Stimulated activated CD8-positive, alpha-beta memory T cell treated with anti-CD3 and anti-CD28 coated beads, Interleukin-4, amount 100 ng/mL, for 48 hours (primary cell): ENCODE results near the gene MFSD2B.
A peak's percentile ranks its signal among the peaks of the same experiment; 100 is the strongest.
"Not testable (repeated sequence)": the region's sequence is repeated elsewhere in the genome, so short reads cannot be mapped to it uniquely, and the experiment has no call there.

Experiments
- DNase-seq: peaks from one replicate; pipeline ENCODE4 v3.0.0-alpha.2; 2020

The MFSD2B gene

DNA sequence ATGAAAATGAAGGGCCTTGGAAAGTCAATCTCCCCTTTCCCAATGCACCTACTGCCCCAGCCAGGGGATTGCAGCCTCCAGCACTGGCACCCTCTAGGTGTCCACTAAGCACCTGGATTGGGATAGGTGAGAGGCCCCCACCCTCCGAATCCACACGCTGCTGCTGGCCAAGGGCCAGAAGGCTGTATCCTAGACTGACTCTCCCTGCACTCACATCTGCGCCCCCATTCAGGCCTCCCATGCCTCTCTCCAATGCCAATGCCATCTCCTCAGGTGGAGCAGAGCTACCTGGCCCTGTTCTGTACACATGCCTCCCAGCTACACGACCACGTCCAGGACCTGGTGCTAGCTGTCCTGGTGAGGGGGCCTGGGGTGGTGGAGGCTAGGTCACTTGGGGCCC is 9.8 kb downstream of the MFSD2B start:
- DNase-seq, result no peak

DNA sequence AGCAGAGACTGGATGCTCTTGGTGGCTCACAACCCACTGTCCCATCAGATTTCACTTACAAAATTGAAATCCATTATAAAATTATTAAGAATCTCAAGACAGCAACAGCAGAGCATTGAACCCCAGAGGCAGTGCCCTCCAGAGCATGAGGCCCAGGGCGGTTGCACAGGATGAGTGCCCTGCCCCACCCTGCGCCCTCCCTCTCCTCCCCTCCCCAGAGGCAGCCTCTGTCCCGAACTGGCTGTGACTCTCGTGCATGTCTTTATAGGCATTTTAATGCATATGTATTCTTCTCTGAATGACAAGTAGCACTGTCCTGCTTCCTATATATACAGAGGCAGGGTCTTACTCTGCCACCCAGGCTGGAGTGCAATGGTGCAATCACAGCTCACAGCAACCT is 10.4 kb downstream of the MFSD2B start:
- DNase-seq, result no peak

DNA sequence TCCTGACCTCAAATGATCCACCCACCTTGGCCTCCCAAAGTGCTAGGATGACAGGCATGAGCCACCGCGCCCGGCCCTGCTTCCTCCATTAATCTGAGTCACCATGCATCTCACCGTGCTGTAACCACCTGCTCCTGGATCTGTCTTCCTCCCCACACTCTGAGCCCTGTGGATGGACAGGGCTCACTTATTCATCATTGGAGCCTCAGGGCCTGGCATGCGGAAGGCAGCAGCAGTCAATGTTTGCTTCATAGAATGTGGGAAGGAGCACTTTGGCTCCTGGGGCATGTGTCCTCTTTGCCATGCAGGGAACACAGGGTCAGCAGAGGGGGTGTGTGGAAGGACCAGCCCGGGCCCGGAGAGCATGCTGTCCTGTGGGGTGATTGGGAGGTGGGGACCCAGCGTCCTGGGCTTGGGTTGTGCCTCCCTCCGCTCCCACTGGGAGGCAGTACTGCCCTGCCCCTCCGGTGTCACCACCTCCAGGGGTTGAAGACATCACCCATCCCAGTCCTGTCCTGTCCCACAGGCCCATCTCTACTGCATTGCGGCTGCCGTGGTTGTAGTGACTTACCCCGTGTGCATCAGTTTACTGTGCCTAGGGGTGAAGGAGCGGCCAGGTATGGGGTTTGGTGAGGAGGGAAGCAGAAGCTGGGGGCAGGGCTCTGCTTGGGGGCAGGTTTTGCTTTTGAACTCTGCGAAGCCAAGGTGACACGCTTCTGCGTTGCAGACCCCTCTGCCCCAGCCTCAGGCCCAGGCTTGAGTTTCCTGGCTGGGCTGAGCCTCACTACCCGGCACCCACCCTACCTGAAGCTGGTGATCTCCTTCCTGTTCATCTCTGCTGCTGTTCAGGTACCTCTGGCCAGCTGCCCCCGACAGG is 11.5 kb downstream of the MFSD2B start:
- peak; percentile 53 for DNase-seq

DNA sequence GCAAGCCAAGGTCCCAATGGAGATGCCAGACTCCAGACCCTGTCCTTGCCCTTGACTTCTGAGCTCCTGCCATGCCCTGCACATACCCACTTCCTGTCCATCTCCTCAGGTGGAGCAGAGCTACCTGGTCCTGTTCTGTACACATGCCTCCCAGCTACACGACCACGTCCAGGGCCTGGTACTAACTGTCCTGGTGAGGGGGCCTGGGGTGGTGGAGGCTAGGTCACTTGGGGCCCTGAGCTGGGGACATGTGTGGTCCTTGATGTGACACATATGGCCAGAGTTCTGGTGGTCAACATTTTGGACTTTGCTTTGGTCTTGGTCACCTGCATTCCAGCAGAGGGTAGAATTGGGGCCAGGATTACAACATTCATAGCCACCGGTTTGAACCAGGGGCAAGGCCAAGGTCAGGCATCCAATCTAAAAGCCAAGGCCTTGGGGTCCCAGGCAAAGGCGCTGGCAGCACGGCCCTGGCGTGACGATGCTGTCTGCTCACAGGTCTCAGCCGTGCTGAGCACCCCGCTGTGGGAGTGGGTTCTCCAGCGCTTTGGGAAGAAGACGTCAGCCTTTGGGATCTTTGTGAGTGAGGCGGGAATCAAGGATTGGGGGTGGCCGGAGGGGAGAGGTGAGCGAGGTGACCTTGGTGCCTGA is 12.6 kb downstream of the MFSD2B start:
- no peak for DNase-seq

DNA sequence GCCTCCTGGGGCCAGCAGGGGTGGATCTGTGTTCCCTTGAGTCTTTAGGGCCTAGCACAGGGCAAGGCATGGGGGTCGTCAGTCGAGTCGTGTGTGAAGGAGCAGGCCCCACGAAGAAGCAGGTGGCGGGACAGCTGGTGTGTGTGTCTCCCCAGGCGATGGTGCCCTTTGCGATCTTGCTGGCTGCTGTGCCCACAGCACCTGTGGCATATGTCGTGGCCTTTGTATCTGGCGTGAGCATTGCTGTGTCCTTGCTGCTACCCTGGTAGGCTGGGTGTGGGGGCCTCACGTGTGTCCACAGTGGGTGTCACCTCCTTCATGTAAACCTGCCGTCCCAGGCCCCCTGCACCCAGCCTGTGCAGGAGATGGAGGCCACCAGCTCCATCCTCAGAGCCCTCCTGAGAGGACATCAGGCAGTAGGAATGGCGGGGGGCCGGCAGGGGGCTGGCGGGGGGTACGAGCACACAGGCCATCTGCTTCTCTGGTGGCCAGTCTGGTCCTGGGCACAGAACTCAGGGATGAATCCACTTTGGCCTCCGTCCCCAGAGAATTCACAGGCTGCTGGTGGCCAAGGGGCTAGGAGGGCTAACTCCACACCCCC is 13.2 kb downstream of the MFSD2B start:
- DNase-seq, result no peak

DNA sequence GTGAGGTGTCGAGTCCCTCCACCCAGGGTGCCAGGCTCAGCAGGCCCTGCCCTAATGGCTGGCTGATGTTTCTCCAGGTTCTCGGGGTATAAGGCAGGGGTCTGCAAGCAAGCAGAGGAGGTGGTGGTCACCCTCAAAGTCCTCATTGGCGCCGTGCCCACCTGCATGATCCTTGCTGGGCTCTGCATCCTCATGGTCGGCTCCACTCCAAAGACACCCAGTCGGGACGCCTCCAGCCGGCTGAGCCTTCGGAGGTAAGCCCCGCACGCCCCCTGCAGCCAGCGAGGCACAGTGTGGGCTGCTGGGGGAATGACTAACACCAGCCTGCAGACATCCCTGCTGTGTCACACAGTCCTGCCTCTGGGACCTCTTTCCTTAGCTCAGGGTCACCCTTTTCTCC is 14.1 kb downstream of the MFSD2B start:
- DNase-seq, result no peak

DNA sequence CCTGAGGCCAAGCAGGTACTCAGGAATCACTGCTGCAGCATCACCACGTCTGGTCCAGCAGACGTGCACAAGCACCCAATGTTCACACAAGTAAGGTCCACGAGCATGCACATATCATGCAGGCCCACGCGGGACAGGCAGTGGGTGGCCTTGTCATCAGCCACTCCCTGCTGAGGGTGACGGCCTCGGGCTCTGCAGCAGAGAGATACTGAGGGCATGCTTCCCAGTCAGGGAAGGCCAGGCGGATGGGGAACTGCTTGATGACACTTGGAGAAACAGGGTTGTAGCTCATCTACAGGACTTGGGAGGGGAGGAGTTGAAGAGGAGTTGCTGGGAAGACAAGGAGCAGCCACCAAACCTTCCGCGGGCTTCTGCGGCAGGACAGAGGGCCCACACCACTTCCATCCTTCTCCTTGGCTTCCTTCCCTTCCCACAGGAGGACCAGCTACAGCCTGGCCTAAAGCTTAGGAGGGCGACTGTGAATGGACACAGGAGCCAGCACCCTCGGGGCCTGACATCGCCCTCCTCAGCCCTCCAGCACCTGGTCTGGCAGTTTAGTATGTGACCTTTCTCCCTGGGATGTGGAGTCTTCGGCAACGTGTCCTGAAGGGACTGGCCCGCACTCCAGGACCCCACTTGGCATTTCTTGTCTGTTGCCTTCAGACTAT is 15.2 kb downstream of the MFSD2B start:
- DNase-seq, result no peak

DNA sequence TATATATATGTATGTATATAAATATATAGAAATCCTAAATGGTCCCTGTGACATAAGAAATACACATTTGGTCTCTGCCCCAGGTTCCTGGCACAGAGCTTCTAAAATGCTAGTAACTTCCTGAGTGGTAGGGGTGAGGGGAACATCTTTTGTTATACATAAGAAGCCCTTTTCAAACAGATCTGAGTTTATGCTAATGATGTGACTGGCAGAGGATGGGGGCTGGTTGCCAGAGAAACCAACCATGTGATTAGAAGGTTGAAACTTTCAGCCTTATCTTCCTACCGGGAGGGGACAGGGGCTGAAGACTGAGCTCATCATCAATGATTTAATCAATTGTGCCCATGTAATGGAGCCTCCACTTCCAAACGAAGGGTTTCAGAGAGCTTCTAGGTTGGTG is 16.3 kb downstream of the MFSD2B start:
- DNase-seq, result no peak

DNA sequence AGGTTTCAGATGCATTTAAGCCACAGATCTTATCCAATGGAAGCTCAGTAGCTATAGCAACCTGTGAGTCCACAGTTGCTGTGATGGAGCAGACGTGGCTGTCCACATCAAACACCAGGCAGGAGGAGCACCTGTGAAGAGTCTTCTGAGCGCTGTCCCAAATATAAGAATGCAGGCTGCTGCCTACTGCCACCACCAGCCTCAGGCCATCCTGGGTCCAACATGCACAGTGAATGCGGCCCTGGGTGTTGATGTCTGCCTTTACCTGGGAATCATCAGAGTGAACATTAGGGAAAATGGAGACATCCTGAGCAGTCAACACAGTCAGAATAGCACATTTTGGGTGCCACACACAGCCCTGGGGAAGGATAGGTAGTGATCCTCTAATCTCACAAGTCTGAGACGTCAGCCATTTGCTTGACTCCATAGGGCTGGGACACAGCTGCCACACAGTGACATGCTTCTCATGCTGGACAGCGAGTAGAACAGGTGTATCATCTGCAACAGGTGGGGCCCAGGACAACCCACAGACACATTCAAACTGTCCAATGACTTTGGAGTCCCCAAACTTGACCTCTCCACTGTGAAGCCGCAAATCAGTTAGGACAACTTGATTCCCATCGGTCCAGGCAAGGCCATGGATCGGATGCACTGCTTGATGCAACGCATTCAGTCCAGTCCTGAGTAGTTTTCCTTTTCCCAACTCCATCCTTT is 29.1 kb downstream of the MFSD2B start:
- no peak for DNase-seq

DNA sequence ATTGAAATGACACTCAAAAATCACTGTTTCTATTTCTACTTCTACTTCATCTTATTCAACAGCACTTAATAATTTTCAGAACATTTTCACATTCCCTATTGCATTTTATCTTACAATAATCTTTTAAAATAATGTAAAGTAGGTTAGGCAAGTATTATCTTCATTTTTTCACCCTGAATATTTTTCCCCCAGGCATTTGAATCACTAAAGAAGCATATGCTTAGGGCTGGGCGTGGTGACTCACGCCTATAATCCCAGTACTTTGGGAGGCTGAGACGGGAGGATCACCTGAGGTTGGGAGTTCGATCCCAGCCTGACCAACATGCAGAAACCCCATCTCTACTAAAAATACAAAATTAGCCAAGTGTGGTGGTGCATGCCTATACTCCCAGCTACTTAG is 30.6 kb downstream of the MFSD2B start:
- DNase-seq, result no peak

DNA sequence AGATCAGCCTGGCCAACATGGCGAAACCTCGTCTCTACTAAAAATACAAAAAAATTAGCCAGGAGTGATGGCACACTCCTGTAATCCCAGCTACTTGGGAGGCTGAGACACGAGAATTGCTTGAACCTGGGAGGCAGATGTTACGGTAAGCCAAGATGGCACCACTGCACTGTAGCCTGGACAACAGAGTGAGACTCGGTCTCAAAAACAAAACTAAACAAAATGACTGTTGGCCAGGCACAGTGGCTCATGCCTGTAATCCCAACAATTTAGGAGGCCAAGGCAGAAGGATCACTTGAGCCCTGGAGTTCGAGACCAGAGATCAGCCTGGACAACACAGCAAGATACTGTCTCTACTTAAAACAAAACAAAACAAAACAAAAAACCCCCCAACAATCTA is 33.2 kb downstream of the MFSD2B start:
- DNase-seq, result not testable (repeated sequence)

DNA sequence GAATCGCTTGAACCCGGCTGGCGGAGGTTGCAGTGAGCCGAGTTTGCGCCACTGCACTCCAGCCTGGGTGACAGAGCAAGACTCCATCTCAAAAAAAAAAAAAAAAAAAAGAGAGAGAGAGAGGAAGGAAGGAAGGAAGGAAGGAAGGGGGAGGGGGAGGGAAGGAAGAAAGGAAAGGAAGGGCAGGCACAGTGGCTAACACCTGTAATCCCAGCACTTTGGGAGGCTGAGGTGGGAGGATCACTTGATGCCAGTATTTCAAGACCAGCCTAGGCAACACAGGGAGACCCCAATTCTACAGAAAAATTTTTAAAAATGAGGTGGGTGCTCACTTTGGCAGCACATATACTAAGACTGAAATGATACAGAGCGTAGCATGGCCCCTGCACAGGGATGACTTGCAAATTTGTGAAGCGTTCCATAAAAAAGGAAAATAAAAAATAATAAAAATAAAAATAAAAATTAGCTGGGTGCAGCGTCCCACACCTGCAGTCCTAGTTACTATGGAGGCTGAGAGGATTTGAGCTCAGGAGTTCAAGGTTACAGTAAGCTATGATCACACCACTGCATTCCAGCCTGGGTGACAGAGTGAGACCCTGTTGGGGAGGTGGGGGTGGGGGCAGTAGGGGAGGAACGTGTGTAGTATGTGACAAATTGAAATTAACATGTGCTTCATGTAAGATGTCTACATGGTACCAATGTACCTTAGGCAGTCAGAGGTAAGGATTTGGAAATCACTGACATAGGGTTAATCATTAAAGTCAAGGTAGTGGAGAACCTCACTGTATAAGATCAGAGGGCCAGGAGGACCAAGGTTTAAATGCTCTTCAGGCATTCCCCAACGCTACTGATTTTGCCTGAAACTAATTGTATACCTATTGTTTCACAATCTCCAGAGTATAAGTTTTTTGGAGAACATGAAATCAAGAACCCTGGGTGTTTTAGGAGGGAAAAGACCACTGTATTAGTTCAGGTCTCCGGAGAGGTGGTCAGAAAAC is 35.9 kb downstream of the MFSD2B start:
- DNase-seq, result no peak

DNA sequence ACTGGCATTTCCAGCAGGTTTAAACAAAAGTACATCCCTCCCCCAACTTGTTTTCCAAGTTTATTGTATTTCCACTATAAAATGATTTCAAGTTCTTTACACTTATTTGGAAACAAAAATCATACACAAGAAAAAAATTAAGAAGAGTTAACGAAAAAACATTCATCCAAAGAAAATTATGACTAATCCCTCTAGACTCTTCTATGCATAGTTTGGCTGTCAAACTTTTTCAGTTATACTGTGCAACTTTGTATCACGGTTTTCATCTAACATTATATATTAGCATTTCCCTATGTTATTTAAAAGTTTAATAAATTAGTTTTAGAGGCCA is 36.7 kb downstream of the MFSD2B start:
- no peak for DNase-seq

DNA sequence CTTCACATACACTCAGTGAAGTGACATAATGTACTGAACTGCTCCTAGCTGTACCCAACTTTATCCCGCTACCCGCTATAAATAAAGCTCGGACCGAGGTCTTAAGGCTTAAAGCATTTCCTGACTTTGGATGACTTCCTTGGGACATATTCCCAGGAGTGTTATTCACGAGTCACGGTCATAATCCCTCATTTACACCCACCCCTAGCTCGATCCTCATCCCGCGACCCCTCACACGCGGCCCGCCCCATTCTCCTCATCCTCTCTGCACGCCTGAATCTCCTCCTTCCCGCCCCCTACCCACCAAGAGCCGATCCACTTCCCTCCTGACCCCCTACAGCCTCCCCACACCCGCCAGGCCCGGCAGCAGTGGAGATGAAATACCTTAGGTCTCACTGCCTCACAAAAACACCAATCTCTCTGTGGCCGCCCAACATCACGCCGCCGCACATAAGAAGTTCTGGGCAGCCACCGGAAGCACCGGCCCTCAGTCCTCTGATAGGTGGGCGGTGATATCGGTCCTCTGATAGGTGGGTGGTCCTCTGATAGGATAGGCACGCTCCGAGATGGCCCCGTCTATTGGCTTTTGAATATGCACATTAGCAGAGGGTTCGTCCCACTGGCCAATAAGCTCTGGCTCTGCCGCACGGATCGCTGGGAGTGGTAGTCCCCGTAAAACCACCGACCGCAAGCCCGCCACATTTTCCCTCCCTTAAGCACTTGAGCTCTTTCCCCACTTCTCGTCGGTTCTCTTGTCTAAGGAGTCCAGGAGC is 37.2 kb downstream of the MFSD2B start, which contains the start of gene WDCP:
Gene WDCP, minus strand, starts transcription at position 462 of the 773 bp plus-strand sequence. CDS start 7,897 bp downstream, outside the sequence.
- DNase-seq, result peak; percentile 95

DNA sequence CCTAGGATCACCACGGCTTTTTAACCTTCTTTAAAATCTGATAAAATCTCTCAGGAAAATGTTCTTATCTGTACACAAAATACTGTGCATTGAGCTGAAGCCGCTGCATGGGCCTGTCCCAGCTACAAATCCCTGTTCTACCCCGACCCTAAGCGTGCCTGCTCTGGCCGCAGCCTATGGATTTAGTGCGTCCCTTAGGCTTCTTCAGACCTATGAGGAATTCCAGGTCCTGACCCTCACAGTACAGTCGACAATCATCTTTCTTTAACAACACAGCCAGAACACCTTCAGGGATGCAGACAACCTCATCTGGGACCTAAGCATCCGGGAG is 37.8 kb downstream of the MFSD2B start:
- no peak for DNase-seq

DNA sequence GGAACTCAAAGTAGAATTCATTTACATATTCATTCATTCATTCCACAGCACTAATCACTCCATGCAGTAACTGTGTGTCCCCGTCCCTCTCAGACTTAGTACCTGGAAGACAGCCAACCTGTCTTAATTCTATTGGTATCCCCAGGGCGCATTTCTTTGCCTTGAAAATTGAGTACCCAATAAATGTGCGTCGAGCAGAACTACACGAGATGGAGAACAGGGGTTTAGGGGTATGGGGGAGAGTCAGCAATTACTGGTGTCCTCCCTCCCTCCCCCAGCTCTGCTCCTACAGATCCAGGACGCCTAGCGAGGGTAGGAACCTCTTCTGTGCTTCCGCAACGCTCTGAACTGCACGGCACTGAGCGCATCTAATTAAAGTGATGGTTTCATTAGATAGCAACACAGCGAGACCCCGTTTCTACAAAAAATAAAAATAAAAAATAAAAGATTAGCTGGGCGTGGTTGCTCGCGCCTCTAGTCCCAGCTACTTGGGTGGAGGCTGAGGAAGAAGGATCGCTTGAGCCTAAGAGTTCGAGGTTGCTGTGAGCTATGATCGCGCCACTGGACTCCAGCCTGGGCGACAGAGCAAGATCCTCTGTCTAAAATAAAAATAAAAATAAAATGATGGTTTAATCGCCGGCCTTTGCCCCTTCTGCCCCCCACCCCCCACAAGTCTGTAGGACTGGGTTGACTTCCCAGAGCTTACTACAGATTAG is 39.0 kb downstream of the MFSD2B start:
- no peak for DNase-seq

DNA sequence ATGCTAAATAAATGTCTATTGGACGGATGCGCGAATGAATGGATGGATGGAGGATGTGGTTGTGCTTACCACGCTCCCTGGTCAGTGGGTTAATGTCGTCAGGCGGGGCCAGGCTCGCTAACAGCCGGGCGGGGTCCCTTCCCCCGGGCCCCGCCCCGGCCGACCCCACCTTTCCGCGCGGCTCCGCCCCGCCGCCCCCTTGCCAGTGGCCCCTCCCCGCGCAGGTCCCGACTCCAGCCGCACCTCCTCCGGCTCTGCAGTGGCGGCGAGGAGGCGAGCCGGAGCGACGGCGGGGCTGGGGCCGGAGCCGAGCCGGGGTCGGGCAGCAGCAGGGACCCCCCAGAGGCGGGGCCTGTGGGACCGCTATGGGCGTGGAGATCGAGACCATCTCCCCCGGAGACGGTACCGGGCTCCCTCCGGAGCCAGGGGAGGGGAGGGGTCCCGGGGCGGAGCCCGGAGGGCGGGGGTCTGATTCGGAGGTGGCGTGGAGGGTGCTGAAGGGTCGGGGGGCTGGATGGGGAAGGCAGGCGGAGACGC is 39.7 kb downstream of the MFSD2B start, which contains the start of gene FKBP1B:
Gene FKBP1B, plus strand, starts transcription at position 257 of the 537 bp plus-strand sequence. Its CDS starts 109 bp downstream, at position 366.
- DNase-seq, result peak; percentile 80

DNA sequence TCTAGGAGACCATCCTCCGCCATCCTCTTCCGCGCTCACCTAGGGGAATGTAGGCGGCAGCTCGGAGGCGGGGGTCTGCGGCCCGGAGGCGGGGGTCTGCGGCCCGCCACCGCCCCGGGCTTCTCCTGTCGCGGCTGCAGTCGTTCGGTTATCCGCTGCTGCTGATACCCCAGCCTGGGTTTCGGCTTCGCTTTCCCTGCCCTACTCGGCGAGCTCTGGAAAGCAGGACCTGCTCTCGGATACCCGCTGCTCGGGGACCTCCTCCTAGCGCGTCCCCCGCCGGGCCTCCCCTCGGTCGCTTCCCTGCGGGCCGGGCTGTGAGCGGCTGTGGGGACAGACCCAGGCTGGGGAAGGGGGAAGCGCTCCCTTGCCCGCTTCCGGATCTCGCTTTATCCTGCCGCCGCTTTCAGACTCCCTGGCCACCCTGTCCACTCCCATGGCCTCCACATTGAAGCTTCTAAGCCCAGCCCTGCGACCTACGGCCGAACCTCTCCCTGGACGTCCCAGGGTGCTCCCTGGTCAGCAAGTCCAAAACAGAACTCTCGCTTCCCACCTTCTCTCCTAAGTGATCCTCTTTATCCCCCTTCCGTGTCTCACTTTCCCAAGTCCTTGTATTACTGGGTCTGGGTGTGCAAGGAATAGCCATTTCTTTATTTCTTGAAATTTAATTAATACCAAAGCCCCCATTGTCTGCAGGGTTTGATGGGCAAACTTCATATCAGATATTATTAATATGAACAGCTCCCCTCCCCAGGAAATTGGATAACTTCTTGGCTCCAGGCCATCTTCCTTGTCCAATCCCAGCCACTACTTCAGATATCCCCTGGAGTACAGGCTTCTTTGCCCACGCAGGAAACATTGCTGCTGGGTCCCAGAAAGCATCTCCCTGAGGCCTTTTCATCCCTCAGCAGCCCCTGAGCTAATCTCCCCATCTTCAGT is 40.4 kb downstream of the MFSD2B start:
- DNase-seq, result peak; percentile 39

DNA sequence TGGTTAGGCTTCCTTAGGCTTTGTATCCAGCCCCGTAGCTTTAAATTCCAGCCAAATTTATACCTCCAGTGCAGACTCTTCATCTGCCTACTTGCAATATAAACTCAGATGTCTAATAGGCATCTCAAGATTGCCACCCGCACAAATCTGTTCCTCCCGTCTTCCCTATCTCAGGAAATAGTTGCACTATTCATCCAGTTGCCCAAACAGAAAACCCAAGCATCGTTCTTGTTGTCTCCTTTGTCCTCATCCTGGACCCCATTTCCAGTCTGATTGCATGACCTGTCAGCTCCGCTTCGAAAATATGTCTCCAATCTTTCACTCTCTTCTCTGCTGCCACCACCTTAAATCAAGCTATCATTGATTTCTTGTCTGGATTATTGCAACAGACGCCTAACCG is 41.9 kb downstream of the MFSD2B start:
- no peak for DNase-seq
